Activated naive CD4-positive, alpha-beta T cell treated with anti-CD3 and anti-CD28 coated beads for 36 hours (primary cell): Measurements from ENCODE around the gene DNAH2. TPM values are rescaled to one million over a fixed set of nuclear protein-coding genes. Genes with fewer than 3 reads are reported as not detected.

Source experiments
- CTCF ChIA-PET: fragments of 350-600 bp; sonication (Branson Sonifier 250); formaldehyde crosslinking; loops from one replicate; lab custom pipeline; 2021; ENCODE audit warnings: antibody characterized with exemption; lab: Charles Lee
- DNase-seq: peaks from one replicate; pipeline ENCODE4 v3.0.0-alpha.2; 2020
- H3K27ac Mint-ChIP-seq: one replicate; pipeline ENCODE4 v1.8.0; 2021; ENCODE audit warnings: mild to moderate bottlenecking, mixed read lengths
- H3K27me3 Mint-ChIP-seq: one replicate; pipeline ENCODE4 v1.8.0; 2021; ENCODE audit warnings: low read depth, mixed read lengths
- H3K36me3 Mint-ChIP-seq: one replicate; pipeline ENCODE4 v1.8.0; 2021; ENCODE audit warnings: low read depth, mixed read lengths
- H3K4me1 Mint-ChIP-seq: one replicate; pipeline ENCODE4 v1.8.0; 2021; ENCODE audit warnings: low read depth, mixed read lengths
- H3K4me3 Mint-ChIP-seq: one replicate; pipeline ENCODE4 v1.8.0; 2021; ENCODE audit warnings: mild to moderate bottlenecking, moderate library complexity, mixed read lengths
- H3K9me3 Mint-ChIP-seq: one replicate; pipeline ENCODE4 v1.8.0; 2021; ENCODE audit warnings: mixed read lengths
- intact Hi-C: fragments of 100-400 bp; cut with micrococcal nuclease; formaldehyde crosslinking; loops from one replicate; pipeline ENCODE4 v1.15.1; 2023
- total RNA-seq, 2 experiments: library from RNA; stranded (reverse); gene quantifications; one replicate each; pipeline ENCODE4 v1.2.3, GENCODE V29; 2021

The DNAH2 gene
- total RNA-seq, 2 experiments from 2014 or later: not detected

DNA sequence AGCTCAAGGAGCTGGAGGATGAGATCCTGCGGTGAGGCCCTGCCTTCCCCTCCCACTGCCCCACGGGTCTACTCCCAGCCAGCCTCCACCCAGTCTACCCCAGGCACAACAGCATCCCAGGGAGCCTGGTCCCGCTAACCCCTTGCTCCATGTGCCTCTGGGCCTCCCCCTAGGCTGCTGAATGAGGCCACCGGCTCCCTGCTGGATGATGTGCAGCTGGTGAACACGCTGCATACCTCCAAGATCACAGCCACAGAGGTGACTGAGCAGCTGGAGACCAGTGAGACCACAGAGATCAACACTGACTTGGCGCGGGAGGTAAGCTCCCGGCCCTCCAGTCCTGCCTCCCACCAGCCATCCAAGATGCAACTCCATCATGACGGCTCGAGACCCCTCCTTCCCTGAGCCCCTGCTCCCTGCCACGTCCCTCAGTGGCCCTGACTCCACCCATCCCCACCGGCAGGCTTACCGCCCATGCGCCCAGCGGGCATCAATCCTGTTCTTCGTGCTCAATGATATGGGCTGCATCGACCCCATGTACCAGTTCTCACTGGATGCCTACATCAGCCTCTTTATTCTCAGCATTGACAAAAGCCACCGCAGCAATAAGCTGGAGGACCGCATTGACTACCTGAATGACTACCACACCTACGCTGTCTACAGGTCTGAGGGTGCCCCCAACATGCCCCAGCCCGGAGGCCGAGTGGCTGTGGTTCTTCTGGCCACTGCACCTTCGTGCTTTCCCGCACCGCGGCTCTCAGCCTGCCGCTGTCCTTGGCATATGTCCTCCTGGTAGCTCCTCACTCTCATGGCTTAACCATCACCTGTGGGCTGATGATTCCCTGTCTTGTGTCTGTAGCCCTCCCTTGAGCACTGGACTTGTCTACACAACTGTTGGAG, 101.5 kb downstream of the DNAH2 start:
- Mint-ChIP-seq H3K4me1 (no peaks in the 10 kb centered on the region), H3K36me3 (no peaks in the 10 kb centered on the region), H3K27ac (no peak overlapping the region), H3K27me3 (no peaks in the 10 kb centered on the region), H3K9me3 (no peaks in the 10 kb centered on the region), H3K4me3 (no peak overlapping the region)
- intact Hi-C loops: no loop called here
- no peak for DNase-seq
- CTCF ChIA-PET: interaction anchor here (0.8 to 1.6 kb wide), 3 partner anchors 75 to 171 kb away, joined by 3 read pairs; no protein-coding TSS in a partner anchor

DNA sequence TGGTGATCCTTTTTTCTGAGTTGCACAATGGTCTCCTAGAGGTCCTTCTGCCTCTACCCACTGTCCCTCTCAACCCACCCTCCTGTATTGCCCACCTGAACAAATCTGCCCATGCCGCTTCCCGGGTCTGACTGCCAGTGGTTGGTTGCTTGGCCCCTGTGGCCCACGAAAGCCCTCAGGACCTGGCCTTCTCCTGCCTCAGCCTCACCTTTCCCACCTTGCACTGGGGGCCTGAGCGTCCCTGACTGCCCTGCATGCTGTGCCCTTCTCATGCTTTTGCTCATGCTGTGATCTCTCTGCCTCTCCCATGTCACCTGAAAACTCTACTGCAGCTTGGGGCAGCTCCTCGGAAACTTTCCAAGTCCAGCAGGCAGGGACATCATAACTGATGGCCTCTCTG, 102.7 kb downstream of the DNAH2 start:
- CTCF ChIA-PET: interaction anchor here (0.6 to 1.6 kb wide), 6 partner anchors 15 to 170 kb away, joined by 3 to 6 read pairs (median 4); no protein-coding TSS in a partner anchor
- Mint-ChIP-seq H3K4me3 (no peak overlapping the region), H3K27me3 (no peaks in the 10 kb centered on the region), H3K27ac (no peak overlapping the region), H3K9me3 (no peaks in the 10 kb centered on the region), H3K36me3 (no peaks in the 10 kb centered on the region), H3K4me1 (no peaks in the 10 kb centered on the region)
- no peak for DNase-seq
- intact Hi-C loops: no loop called here

DNA sequence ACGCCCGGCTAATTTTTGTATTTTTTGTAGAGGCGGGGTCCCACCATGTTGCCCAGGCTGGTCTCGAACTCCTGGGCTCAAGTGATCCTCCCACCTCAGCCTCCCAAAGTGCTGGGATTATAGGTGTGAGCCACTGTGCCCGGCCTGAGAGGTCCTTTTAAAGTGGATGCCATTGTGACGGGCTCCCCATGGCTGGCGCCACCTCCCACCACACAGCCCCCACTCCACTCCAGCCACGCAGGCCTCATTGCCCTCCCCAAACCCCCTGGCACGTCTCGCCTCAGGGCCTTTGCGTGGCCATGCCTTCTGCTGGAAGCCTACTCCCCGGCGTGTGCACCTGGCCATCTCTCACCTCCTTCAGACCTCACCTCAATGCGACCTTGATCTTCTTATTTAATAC, 104.6 kb downstream of the DNAH2 start:
- H3K36me3 Mint-ChIP-seq: no peaks in the 10 kb centered on the region
- no peaks in the 10 kb centered on the region for H3K4me1 Mint-ChIP-seq
- no peak overlapping the region for H3K4me3 Mint-ChIP-seq
- CTCF ChIA-PET: interaction anchor here (0.5 to 1.8 kb wide), 6 partner anchors 13 to 220 kb away, joined by 3 to 8 read pairs (median 4); partner anchors contain the start of gene NAA38
- H3K9me3 Mint-ChIP-seq: no peaks in the 10 kb centered on the region
- no peak overlapping the region for H3K27ac Mint-ChIP-seq
- intact Hi-C loops: loop anchor here (1.0 kb wide), 4 partner anchors 12 to 166 kb away; partner anchors contain the start of genes KDM6B and NAA38
- DNase-seq: no peak
- no peaks in the 10 kb centered on the region for H3K27me3 Mint-ChIP-seq

DNA sequence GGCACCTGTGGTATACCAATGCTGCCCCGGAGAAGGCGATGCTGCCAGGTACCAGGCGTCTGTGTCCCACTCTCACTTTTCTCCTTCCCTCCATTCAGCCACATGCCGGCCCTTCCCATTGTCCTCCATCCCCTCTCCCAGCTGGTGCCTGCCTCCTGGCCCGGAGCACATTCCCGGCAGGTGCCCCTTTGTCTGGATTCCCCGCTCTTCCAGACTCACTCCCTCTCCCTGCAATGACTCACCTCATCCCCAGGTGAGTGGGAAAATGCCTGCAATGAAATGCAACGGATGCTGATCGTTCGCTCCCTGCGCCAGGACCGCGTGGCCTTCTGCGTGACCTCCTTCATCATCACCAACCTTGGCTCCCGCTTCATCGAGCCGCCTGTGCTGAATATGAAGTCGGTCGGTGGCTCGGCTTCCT, 106.0 kb downstream of the DNAH2 start:
- Mint-ChIP-seq H3K36me3 (no peaks in the 10 kb centered on the region), H3K4me3 (no peak overlapping the region), H3K4me1 (no peaks in the 10 kb centered on the region), H3K9me3 (no peaks in the 10 kb centered on the region), H3K27me3 (no peaks in the 10 kb centered on the region), H3K27ac (no peak overlapping the region)
- intact Hi-C loops: no loop called here
- CTCF ChIA-PET: interaction anchor here (0.6 to 2.8 kb wide), 13 partner anchors 9 to 166 kb away, joined by 3 to 17 read pairs (median 4); partner anchors contain the start of gene NAA38
- DNase-seq: no peak

DNA sequence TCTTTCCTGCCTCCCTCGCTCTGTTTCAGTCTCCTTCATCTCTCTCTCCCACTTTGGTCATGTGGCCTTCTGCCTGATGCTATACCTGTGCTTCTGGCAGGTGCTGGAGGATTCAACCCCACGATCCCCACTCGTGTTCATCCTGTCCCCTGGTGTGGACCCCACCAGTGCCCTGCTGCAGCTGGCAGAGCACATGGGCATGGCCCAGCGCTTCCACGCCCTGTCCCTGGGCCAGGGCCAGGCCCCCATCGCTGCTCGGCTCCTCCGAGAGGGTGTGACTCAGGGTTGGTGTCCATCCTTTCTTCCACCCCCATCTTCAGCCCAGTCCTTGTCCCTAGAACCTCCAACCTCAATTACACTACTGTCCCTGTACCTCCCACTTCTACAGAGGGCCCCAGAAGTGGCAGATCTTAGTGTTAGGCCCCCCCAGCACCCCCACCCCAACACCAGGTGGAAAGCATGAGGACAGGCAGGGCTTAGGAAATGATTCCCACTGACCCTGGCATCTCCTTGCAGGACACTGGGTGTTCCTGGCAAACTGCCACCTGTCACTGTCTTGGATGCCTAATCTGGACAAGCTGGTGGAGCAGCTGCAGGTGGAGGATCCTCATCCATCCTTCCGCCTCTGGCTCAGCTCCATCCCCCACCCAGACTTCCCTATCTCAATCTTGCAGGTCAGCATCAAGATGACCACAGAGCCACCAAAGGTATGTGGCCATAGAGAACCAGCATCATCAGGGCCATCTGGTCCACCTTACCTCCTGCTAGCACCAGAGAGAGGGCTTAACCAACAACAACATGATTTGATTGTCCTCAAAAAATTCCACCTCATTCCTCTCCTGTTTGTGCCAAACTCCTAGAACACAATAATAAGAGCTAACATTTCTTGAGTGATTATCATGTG, 106.7 kb downstream of the DNAH2 start:
- H3K27ac Mint-ChIP-seq: no peak overlapping the region
- H3K9me3 Mint-ChIP-seq: no peaks in the 10 kb centered on the region
- H3K4me3 Mint-ChIP-seq: no peak overlapping the region
- H3K27me3 Mint-ChIP-seq: no peaks in the 10 kb centered on the region
- no peaks in the 10 kb centered on the region for H3K4me1 Mint-ChIP-seq
- DNase-seq: no peak
- H3K36me3 Mint-ChIP-seq: no peaks in the 10 kb centered on the region
- intact Hi-C loops: no loop called here
- CTCF ChIA-PET: interaction anchor here (0.6 to 2.8 kb wide), 16 partner anchors 8 to 177 kb away, joined by 3 to 17 read pairs (median 4); partner anchors contain the start of gene NAA38

DNA sequence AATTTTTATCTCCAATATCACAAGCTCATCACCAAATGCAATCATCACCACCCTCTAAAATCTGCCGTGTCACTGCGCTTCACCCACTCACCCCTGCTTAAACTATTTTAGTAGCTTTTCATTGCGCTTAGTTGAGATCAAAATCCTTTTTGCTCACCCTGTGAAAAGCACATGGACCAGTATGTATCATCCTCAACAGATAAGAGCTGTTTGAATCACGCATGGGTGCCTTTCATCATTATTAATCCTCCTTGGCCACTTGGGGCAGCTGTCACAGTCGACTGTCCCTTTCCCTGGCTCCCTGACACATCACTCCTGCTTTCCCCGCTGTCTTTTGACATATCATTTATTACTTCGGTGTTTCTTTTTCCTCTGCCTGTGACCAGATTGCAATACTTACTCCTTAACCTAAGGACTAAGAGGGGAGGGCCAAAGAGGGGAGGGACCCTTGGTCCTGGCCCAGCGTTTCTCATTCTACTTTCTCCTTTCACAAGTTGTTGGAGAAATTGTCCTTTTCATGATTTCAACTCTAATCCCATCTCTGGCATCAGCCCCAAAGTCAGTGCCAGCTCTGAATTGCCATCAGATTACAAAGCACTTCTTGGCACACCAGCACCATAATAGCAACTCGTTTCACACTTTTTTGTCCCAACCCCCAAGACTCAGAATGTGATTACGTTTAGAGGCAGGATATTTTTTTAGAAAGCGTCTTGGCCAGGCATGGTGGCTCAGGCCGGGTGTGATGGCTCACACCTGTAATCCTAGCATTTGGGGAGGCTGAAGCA, 107.9 kb downstream of the DNAH2 start:
- CTCF ChIA-PET: interaction anchor here (0.6 to 2.8 kb wide), 13 partner anchors 8 to 176 kb away, joined by 3 to 17 read pairs (median 4); partner anchors contain the start of gene NAA38
- Mint-ChIP-seq H3K4me1 (no peaks in the 10 kb centered on the region), H3K36me3 (no peaks in the 10 kb centered on the region), H3K27me3 (no peaks in the 10 kb centered on the region), H3K9me3 (no peaks in the 10 kb centered on the region), H3K4me3 (no peak overlapping the region), H3K27ac (no peak overlapping the region)
- intact Hi-C loops: no loop called here
- DNase-seq: no peak

DNA sequence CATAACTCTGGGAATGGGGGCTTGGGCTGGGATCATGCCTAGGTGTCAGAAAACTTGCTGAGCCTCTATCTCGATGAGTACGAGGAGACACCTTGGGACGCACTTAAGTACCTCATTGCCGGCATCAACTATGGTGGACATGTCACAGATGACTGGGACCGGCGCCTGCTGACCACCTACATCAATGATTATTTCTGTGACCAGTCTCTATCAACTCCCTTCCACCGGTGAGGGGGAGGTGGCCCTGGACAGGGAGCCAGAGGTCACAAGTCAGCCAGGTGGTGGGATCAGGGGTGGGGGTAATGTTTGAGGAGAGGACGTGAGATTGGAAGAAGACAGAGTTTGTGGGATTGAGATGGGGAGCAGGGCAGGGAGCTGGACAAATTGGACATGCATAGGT, 113.1 kb downstream of the DNAH2 start:
- H3K4me3 Mint-ChIP-seq: no peak overlapping the region
- no peaks in the 10 kb centered on the region for H3K36me3 Mint-ChIP-seq
- intact Hi-C loops: loop anchor here (10.0 kb wide), 1 partner anchor 454 kb away; the partner anchor contains the start of gene RANGRF
- DNase-seq: no peak
- CTCF ChIA-PET: interaction anchor here (0.6 kb wide), 1 partner anchor 219 kb away, joined by 5 read pairs; no protein-coding TSS in a partner anchor
- H3K27me3 Mint-ChIP-seq: no peaks in the 10 kb centered on the region
- peaks cover 7% of the 10 kb centered on the region for H3K4me1 Mint-ChIP-seq
- no peak overlapping the region for H3K27ac Mint-ChIP-seq
- H3K9me3 Mint-ChIP-seq: no peaks in the 10 kb centered on the region

DNA sequence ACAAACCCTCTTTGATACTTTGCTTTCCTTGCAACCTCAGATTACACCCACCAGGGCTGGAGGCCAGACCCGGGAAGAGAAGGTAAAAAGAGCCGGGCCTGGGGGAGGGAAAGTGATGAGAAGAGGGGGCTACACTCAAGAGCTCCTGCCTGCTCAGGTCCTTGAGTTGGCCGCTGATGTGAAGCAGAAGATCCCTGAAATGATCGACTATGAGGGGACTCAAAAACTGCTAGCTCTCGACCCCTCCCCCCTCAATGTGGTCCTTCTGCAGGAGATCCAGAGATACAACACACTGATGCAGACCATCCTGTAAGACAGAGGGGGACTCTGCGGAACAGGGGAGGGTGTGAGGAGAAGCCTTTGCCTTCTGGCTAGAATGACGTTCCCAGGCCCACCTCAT, 113.7 kb downstream of the DNAH2 start:
- no peak overlapping the region for H3K4me3 Mint-ChIP-seq
- no peaks in the 10 kb centered on the region for H3K36me3 Mint-ChIP-seq
- intact Hi-C loops: loop anchor here (10.0 kb wide), 1 partner anchor 454 kb away; the partner anchor contains the start of gene RANGRF
- no peak for DNase-seq
- H3K9me3 Mint-ChIP-seq: no peaks in the 10 kb centered on the region
- CTCF ChIA-PET: interaction anchor here (0.6 to 0.9 kb wide), 2 partner anchors 19 to 220 kb away, joined by 3 to 5 read pairs; no protein-coding TSS in a partner anchor
- H3K27ac Mint-ChIP-seq: no peak overlapping the region
- H3K27me3 Mint-ChIP-seq: no peaks in the 10 kb centered on the region
- peaks cover 10% of the 10 kb centered on the region for H3K4me1 Mint-ChIP-seq

DNA sequence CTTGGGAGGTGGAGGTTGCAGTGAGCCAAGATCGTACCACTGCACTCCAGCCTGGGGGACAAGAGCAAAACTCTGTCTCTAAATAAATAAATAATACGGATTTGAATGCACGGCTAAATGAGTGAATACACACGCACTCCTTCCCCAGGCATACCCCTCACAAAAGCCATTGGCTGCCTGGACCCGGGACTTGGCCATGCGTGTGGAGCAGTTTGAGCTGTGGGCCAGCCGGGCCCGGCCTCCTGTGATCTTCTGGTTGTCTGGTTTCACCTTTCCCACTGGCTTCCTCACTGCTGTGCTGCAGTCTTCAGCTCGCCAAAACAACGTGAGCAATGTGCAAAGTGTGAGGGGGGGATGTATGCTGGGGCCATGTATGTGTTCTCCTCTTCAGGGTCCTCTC, 114.9 kb downstream of the DNAH2 start:
- H3K4me3 Mint-ChIP-seq: no peak overlapping the region
- H3K36me3 Mint-ChIP-seq: no peaks in the 10 kb centered on the region
- H3K27me3 Mint-ChIP-seq: no peaks in the 10 kb centered on the region
- H3K9me3 Mint-ChIP-seq: no peaks in the 10 kb centered on the region
- intact Hi-C loops: loop anchor here (10.0 kb wide), 1 partner anchor 452 kb away; the partner anchor contains the start of gene RANGRF
- DNase-seq: no peak
- no peak overlapping the region for H3K27ac Mint-ChIP-seq
- H3K4me1 Mint-ChIP-seq: peaks cover 21% of the 10 kb centered on the region
- CTCF ChIA-PET: interaction anchor here (0.8 to 2.1 kb wide), 3 partner anchors 8 to 25 kb away, joined by 3 to 17 read pairs (median 4); partner anchors contain the start of gene NAA38

DNA sequence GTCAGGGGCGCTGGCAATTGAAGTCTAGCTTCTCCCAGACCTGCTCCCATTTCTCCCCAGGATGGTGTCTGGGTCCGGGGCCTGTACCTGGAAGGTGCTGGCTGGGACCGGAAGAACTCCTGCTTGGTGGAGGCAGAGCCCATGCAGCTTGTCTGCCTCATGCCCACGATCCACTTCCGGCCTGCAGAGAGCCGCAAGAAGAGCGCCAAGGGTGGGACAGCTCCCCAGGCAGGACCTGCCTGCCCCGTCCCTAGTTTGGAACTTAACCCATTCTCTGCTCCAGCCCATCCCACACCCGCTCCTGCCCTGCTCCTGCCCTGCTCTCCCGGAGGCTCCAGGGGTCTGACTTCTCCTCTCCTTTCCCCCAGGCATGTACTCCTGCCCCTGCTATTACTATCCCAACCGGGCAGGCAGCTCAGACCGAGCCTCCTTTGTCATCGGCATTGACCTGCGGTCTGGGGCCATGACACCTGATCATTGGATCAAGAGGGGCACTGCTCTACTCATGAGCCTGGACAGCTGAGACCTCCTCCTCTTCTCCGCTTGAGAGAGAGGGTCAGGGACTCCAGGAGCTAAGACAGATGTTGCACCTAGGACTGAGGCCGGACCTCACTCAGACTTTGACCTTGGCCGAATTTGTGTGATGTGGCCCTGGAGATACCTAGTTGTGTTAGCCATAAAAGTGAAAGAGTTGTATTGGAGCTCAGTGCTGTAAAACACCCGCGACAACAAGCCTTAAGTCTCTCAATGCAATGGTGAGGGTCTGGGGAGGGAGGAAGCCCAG, 115.7 kb downstream of the DNAH2 start:
- peak overlapping the region; percentile 23 for H3K27ac Mint-ChIP-seq
- no peaks in the 10 kb centered on the region for H3K27me3 Mint-ChIP-seq
- intact Hi-C loops: loop anchor here (10.0 kb wide), 1 partner anchor 452 kb away; the partner anchor contains the start of gene RANGRF
- H3K9me3 Mint-ChIP-seq: no peaks in the 10 kb centered on the region
- peak overlapping the region; percentile 93 for H3K4me3 Mint-ChIP-seq
- peaks cover 26% of the 10 kb centered on the region for H3K4me1 Mint-ChIP-seq
- CTCF ChIA-PET: interaction anchor here (0.8 to 3.0 kb wide), 6 partner anchors 9 to 100 kb away, joined by 3 to 17 read pairs (median 4); no protein-coding TSS in a partner anchor
- no peaks in the 10 kb centered on the region for H3K36me3 Mint-ChIP-seq
- DNase-seq: no peak
